Upper lobe of left lung (tissue), 4 donors: Measurements from ENCODE around the gene SMYD2.

Source experiments
- EP300 ChIP-seq, 4 donors: sonication (generic); formaldehyde crosslinking; IDR thresholded peaks; one replicate each; pipeline ENCODE4 v1.5.1; 2017; ENCODE audit warnings: antibody characterized with exemption in 4 of 4, control low read depth in 2 of 4
- POLR2A ChIP-seq, 4 donors: fragments of 450-650 bp; IDR thresholded peaks; one replicate each; pipeline ENCODE4 v1.5.1; 2016 to 2017; ENCODE audit warnings: antibody characterized with exemption in 4 of 4, mild to moderate bottlenecking in 2 of 4
- TF ChIP-seq, protein P1 (sequence below), 6 experiments: fragments of 450-650 bp in 4 of 6; fragments of 200-600 bp in 2 of 6; sonication (generic) in 2 of 6; IDR thresholded peaks; one replicate each; pipeline ENCODE4 v1.5.1; 2016 to 2019; ENCODE audit warnings: antibody characterized with exemption in 6 of 6

- TF ChIP-seq, protein P1, sequence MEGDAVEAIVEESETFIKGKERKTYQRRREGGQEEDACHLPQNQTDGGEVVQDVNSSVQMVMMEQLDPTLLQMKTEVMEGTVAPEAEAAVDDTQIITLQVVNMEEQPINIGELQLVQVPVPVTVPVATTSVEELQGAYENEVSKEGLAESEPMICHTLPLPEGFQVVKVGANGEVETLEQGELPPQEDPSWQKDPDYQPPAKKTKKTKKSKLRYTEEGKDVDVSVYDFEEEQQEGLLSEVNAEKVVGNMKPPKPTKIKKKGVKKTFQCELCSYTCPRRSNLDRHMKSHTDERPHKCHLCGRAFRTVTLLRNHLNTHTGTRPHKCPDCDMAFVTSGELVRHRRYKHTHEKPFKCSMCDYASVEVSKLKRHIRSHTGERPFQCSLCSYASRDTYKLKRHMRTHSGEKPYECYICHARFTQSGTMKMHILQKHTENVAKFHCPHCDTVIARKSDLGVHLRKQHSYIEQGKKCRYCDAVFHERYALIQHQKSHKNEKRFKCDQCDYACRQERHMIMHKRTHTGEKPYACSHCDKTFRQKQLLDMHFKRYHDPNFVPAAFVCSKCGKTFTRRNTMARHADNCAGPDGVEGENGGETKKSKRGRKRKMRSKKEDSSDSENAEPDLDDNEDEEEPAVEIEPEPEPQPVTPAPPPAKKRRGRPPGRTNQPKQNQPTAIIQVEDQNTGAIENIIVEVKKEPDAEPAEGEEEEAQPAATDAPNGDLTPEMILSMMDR (IDR thresholded peaks at IDR 0.05), result no peak
- TF ChIP-seq EP300 (IDR thresholded peaks at IDR 0.05), result no peak
- no peak for TF ChIP-seq POLR2A (IDR thresholded peaks at IDR 0.05)
These were observed 54.6 kb downstream of the SMYD2 start for GRCh38 chr1:214335567-214335966.
